ENCODE measurements around the gene ZNF136. TPM values are rescaled to one million over a fixed set of nuclear protein-coding genes. Genes with fewer than 3 reads are reported as not detected.
A peak's percentile ranks its signal among the peaks of the same experiment; 100 is the strongest.

ZNF136 gene
- polyA plus RNA-seq, 12 donors: 6.0 to 10.9 (median 8.6) TPM; not detected in 1

DNA sequence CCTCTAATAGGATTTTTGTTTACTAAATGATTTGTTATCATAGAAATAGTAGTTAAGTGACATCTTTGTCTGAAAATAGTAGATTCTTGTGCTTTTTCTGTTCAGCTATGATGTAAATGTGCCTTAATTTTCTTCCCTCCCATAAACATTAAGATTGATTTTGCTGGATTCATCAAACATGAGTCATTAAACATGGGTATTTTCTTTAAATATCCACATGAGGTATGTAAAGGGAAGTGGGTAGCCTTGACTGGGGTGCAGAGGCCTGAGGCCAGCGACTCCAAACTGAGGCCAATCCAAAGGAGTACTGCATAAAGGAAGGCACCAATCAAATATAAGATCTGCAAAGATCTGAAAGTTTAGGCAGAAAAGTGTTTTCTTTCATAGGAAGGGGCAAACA lies 3.7 kb downstream of the ZNF136 start:
- DNase-seq: no peak

DNA sequence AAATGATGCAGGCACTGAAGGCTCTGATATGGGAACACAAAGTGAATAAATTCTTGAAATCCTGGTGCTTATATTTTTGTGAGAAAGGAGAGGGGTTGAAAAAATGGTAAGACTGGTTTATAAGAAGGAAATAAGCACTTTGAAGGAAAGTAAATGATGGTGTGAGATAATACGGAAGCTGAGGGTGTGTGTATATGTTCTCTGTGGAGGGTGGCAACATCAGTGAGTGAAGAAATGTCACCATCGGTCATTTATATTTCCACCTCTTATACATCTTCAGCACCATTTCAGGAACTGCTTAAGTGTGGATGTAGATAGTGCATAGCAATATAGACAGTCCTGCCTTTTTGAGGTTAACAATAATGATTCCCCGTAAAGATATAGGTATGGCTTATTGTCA lies 17.5 kb downstream of the ZNF136 start:
- no peak for DNase-seq

GRCh38 chr19:12187625-12188024 lies 24.7 kb downstream of the ZNF136 start:
- DNase-seq: no peak

GRCh38 chr19:12194827-12195731 lies 32.2 kb downstream of the ZNF136 start:
- DNase-seq: peak; percentile 86

DNA sequence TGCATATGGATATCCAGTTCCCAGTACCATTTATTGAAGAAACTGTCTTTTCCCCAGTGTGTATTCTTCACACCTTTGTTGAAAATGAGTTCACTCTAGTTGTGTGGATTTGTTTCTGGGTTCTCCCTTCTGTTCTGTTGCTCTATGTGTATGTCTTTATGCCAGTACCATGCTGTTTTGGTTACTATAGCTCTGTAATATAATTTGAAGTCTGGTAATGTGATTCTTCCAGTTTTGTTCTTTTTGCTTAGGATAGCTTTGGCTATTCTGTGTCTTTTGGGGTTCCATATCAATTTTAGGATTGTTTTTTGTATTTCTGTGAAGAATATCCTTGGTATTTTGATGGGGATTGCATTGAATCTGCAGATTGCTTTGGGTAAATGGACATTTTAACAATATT lies 35.2 kb downstream of the ZNF136 start:
- DNase-seq: no peak

- DNase-seq: no peak
These were observed 37.0 kb downstream of the ZNF136 start for GRCh38 chr19:12199757-12200419.

- DNase-seq: no peak
These were observed 39.4 kb downstream of the ZNF136 start for GRCh38 chr19:12202250-12202649.

- no peak for DNase-seq
These were observed 42.4 kb downstream of the ZNF136 start for GRCh38 chr19:12205296-12205695.

- no peak for DNase-seq
These were observed 45.3 kb downstream of the ZNF136 start for GRCh38 chr19:12208221-12208620.

- DNase-seq: no peak
These were observed 54.4 kb downstream of the ZNF136 start for GRCh38 chr19:12217332-12217731.

DNA sequence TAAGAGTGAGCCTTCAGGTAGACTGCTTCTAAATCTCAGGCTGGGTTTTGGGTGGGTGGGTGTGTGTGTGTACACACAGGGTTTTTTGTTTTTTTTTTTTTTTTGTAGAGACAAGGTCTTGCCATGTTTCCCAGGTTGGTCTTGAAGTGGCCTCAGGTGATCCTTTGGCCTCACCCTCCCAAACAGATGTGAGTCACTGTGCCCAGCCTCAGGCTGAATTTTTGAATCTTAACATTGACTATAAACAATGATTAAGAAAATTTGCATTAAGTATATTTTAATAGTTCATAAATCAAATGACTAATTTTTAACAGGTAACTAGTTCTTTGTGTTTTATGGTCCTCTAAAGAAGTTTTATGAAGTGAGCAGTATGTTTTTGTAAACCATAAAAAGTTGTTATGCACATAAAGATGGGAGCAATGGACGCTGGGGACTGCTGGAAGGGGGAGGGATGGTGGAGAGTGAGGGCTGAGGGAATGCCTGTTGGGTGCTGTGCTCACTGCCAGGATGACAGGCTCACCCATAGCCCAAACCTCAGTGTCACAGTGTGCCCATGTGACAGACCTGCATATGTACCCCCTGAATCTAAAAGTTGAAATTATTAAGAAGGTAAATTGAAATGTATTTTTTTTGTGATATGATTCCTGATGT lies 60.2 kb downstream of the ZNF136 start:
- DNase-seq: no peak

DNA sequence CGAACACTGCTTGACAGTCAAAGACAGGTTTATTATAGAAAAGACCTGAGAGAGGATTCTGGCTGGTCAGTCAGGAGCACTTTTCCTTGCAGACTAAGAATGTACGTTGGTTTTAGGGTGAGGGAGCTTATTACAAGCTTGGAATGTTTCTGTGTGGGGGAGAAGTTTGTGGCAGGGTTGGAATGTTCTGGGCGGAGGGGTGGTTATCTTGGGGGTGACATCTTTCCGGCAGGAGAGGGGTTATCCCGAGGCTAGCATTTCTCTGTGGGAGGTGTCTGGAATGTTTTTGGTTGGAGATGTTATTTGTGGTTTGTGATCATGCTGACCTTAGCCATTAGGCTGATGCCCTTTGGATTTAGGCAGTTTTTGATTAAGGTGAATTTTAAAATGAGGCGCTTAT lies 61.8 kb downstream of the ZNF136 start:
- no peak for DNase-seq

DNA sequence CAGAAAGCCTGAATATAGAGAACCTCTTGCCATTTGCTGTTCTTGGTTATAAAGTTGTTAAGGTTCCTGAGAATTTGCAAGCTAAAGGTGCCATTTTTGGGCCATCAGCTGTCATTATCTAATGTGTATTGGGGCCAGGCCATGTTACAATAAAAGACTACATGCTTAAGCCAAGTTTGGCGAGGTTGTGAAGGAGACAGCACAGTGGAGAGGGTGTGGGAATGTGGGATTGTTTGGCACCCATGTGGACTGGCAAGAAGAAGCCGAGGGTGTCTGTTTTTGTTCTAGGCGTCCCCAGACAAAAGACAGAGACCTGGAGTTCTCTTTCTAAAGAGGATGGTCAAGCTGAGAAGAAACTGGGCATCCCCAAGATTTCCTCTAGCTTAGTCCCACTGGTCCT lies 67.1 kb downstream of the ZNF136 start:
- DNase-seq: no peak

GRCh38 chr19:12230751-12231733 lies 68.1 kb downstream of the ZNF136 start:
- DNase-seq: no peak

- no peak for DNase-seq
These were observed 70.1 kb downstream of the ZNF136 start for GRCh38 chr19:12232961-12233360.

GRCh38 chr19:12237143-12237839 lies 74.4 kb downstream of the ZNF136 start:
- no peak for DNase-seq

All from muscle of arm (tissue), 12 donors.